GM10248 (cell line): ENCODE data around the gene SPAG16.
"Not testable (repeated sequence)": the region's sequence is repeated elsewhere in the genome, so short reads cannot be mapped to it uniquely, and the experiment has no call there.

Experiments
- CTCF ChIA-PET: fragments of 300-600 bp; sonication (Branson Sonifier 250); formaldehyde crosslinking; extraction: SDS; loops from one replicate; lab custom pipeline; 2021; ENCODE audit warnings: antibody characterized with exemption; lab: Yijun Ruan, JAX
- POLR2A ChIA-PET: fragments of 350-650 bp; sonication (Branson Sonifier 250); formaldehyde crosslinking; extraction: SDS; loops from one replicate; lab custom pipeline; 2020; ENCODE audit warnings: antibody characterized with exemption; lab: Yijun Ruan, JAX
- DNase-seq: peaks from one replicate; pipeline ENCODE4 v3.0.0; 2012; ENCODE audit errors: extremely low spot score
- CTCF ChIP-seq: IDR thresholded peaks from 2 replicates; pipeline ENCODE4 v1.5.1; 2012; ENCODE audit warnings: mild to moderate bottlenecking, low read depth; ENCODE audit errors: extremely low read depth, missing control alignments, control extremely low read depth

Gene SPAG16

DNA sequence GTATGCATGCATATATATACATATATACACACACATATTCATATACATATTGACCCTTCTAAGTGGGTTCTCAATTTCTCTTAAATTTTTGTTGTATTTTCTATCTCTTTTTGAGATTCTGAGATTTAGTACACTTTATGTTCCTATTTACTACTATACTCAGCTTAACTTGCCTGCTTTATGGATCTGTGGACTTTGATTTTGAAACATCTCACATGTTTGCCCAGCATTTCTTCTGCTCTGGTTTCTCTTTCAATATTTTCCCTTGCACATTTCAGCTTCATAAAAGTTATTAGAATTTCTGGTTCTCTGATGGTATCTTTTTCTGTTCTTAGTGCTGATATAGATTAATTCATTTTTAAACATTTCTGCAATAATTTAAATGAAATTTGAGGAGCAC lies 380.6 kb downstream of the SPAG16 start:
- TF ChIP-seq CTCF = no peak
- DNase-seq = no peak
- ChIA-PET POLR2A (no interaction called here), CTCF (interaction anchor here (0.9 to 1.5 kb wide), 4 partner anchors 14 to 68 kb away, joined by 3 read pairs; no protein-coding TSS in a partner anchor)

DNA sequence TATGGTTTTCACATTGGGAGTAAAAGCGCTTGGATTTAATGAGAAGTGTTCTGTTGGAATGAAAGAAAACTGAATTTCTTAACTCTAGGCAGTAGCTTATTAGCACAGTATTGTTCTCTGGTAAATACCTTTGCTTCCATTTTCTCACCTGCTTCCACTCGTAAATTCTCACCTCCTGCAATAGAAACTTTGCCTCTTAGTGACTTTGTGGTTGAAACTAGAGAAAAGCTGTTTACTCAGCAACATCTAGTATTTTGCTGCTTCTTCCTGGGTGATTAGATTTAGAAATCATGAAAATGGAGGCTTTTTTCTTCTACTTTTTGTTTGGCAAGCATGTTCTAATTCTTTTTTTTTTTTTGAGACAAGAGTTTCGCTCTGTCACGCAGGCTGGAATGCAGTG lies 385.4 kb downstream of the SPAG16 start:
- ChIA-PET POLR2A (no interaction called here), CTCF (no interaction called here)
- TF ChIP-seq CTCF = no peak
- no peak for DNase-seq

DNA sequence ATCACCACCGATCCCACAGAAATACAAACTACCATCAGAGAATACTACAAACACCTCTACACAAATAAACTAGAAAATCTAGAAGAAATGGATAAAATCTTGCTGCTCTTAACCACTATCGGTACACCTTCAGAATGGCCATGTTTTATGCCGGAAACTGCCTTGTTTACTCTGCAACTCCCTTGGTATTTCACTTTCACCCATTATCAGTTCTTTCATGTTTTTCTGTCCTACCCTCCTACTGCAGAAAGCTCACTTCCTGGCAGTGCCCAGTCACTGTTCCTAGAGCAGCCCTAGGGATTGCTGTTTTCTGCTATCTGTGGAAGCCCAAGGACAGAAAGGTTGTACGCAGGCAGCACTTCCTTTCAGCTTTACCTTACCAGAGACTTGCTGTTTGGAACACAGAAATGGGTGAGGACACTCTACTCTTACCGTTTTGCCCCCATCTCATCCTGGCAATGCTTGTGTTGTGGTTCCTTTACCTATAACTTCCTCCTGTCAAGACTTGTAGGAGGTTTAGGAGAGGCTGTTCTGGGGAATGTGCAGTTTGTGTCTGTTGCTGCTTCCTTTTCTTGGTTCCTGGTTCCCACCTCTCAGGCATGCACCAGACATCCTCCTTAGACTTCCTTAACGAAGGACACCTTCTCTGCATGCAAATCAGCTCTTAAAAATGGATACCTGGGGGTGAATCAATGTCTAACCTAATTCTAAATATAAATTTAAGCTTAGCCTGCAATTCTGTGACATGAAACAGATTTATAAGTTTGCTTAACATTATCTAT lies 394.4 kb downstream of the SPAG16 start:
- CTCF ChIA-PET = no interaction called here
- no peak for DNase-seq
- TF ChIP-seq CTCF = no peak
- POLR2A ChIA-PET = no interaction called here

GRCh38 chr2:213679894-213680293 lies 395.6 kb downstream of the SPAG16 start:
- no peak for TF ChIP-seq CTCF
- CTCF ChIA-PET = no interaction called here
- no peak for DNase-seq
- POLR2A ChIA-PET = no interaction called here

DNA sequence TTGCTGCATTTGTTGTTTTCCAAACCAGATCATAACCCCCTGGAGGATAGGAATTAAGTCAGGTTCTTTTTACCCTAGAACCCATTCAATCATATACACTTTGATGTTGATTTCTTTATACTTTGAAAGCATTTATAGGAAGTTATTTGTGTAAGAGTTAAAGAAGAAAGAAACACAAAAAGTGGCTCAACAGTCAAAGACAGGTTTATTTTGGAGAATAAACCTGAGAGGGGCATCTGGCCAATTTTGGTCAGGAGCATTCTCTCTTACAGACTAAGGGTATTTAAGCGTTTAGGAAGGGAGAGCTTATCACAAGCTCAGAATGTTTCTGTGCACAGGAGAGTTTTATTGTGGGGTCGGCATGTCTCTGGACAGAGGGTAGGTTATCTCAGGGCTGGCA lies 398.0 kb downstream of the SPAG16 start:
- DNase-seq = no peak
- ChIA-PET POLR2A (no interaction called here), CTCF (interaction anchor here (1.0 to 1.2 kb wide), 2 partner anchors 11 to 41 kb away, joined by 3 to 6 read pairs; no protein-coding TSS in a partner anchor)
- no peak for TF ChIP-seq CTCF

- DNase-seq = no peak
- ChIA-PET POLR2A (no interaction called here), CTCF (no interaction called here)
- no peak for TF ChIP-seq CTCF
Measured at GRCh38 chr2:213688133-213688532, 403.9 kb downstream of the SPAG16 start.

DNA sequence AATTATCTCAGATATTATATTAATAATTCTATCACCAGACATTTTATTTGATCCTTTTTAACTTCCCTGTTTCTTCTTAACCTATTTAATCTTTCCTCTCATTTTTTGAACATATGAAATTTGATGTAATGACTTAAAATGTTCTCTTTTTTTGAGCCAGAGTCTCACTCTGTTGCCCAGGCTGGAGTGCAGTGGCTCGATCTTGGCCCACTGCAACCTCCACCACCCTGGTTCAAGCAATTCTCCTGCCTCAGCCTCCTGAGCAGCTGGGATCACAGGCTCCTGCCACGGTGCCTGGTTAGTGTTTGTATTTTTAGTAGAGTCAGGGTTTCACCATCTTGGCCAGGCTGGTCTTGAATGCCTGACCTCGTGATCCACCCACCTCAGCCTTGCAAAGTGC lies 404.6 kb downstream of the SPAG16 start:
- DNase-seq, CTCF ChIA-PET, POLR2A ChIA-PET: not testable (repeated sequence)
